ENCODE results near the gene RSRC1.
A peak's percentile ranks its signal among the peaks of the same experiment; 100 is the strongest.

GRCh38 chr3:158105710-158106253 is 4.1 kb upstream of the RSRC1 start:
- TF ChIP-seq CTCF (IDR thresholded peaks at IDR 0.05 in 4 of 5, conservative IDR thresholded peaks at IDR 0.05 in 1 of 5): no peak
- peak in 1 of 2 donors; percentile 21 for TF ChIP-seq POLR2A (IDR thresholded peaks at IDR 0.05)

All from gastrocnemius medialis (tissue), 4 donors.